HG03139 (cell line): ENCODE results near the gene CAMKMT.

ENCODE experiments used
- ATAC-seq: cut with Tn5 transposase; IDR thresholded peaks from one replicate; pipeline ENCODE4 v1.9.1; 2021; ENCODE audit not compliant: unreplicated experiment

CAMKMT gene

DNA sequence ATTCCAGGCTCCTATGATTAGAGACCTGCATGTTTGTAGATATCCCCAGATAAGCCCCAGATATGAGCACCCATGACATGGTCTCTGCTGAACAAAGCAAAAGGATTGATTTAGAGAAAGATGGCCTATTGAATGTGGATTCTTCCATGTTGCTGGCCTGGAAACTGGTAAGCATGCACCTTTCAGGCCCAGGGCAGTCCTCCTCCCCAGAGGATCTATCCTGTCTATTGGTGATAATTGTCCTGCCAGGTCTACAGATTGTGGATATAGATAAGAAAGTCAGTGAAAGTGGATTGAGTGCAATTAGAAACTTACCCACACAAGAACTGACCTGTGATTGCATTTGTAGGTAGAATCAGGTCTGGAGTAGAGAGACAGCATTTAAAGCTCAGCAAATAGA lies 322.8 kb downstream of the CAMKMT start:
- ATAC-seq, result no peak

DNA sequence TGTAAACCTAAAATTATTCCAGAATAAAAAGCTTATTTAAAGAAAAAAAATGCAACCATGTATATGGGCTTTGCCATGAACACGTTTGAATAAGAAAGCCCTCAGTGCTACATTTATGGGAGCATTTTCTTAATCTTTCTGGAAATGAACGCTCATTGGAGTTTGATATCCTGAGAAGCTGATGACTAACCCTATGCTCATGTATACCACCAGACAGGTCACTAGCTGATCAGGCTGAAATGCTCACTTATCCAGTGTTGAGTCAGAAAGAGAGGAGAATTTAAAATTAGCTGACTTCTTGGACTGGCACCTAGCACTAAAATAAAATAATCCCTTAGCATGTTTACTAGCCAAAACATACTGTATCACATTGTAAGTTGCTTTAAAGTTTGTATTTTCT lies 324.8 kb downstream of the CAMKMT start:
- no peak for ATAC-seq

DNA sequence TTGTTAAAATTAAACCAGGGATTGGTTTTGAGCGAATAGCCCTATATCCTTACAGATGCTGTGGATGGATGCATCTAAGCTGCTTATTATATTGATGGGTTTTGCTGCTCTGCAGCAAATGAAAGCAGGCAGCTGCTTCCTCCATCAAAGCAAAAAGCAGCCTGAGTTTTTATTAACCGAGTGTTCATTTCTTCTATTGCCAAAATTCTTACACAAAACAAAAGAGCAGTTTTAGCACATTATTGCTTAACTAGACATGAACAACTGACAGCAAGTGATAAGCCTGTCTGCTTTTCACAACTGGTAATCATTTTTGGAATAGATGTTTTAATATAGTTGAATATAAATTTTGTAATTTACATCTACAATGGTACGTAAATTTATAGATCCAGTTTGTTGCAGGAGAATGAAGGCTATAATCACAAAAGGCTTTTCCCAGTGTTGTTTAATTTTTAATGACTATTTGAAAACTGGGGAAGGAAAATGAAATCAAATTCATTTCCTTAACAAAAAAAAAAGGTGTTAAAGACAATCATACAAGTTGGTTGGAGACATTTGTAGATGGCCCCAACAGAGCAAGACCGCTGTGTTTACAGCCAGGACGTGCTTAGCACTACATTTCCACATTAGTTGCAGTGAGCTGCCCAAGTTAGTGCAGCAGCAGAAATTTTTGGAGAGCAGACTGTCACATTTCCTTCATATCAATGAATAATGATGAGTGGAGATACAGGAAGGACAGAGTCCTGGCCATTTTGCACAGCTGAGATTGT lies 326.1 kb downstream of the CAMKMT start:
- ATAC-seq, result no peak

DNA sequence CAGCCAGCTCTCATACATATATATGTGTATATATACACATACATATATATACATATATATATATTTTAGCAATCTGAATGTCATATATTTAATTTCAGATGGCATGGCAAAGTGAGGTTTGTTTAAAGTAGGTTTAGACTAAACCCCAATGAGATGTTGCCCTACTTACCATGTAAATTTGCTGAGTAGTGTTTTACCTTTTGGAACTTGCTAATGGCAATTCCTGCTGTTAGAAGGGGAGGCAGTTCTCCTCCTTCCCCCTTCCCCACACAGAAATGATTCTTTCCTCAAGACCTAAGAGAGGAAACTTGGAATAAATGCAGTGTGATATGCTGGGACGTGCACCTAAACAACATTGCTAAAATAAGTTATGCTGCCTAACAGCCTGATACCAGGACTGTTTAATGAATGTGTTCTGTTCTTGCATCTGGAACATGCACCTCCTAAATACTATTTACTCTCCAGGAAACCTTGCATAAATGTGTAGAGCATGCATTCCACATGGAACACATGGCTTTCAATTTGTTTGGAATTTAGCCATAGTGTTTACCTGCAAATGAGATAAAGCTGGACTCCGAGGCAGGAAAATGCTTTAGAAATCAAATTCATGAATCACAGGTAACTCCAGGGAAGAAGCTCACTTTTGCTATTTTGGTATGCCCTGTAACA lies 326.8 kb downstream of the CAMKMT start:
- no peak for ATAC-seq

DNA sequence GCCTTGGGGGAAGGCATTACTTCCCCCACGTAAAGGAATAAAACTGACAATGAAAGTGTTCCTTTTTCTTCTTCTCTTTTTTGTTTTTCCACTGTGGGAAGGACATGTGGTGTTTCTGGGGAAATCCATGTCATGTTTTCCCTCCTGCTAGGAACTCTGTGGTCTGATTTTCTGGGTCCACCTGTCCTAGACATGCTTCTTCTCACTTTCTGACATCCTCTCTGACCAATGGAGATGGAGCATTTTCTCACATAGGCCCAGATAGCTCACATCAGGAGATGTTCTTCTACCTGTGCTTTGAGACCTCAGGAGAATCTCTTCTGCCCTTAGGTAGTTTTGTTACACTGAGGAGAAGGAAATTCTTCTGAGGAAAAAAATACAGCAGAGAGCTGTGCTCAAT lies 327.8 kb downstream of the CAMKMT start:
- no peak for ATAC-seq

DNA sequence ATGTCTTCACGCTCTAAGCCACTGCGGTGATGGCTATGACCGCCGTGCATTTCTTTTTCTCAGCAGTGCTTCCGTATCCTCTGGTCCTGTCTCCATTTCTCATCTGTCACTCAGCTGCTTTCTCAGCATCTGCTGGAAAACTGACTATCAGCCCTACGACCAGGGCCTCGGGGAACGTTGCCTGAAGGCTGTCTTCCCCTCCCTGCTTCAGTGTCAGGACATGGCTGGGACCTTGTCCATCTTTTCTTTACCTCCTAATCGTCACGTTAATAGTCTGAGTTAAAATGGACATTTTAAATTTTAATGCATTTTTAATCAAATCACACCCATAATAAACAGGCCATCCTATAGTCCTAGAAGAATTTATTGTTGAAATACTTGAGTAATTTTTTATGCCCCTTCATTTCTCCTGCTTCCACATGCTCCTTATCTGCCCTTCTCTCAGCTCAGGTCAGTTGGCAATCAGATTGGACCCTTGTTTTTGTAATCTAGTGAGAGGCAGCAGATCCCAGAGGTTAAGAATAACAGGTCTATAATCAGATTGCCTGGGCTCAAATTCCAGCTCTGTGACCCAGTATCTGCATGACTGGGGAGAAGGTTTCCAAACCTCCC lies 329.5 kb downstream of the CAMKMT start:
- no peak for ATAC-seq

DNA sequence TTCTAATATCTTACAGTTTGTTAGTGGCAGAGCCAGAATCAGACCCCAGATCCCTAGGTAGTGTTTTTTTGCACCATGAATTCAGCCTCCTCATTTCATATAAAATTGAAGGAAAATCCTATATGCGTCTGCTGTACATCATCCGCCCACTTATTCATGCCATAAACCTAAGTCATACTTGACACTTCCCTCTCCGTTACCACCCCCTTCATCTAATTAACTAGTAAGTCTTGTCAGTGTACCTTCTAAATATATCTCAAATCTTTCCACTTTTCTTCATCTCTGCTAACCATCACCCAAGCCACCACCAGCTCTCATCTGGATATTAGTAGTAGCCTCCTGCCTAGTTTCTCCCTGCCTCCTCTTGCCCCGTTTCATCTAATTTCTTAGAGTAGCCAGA lies 331.1 kb downstream of the CAMKMT start:
- ATAC-seq, result no peak

DNA sequence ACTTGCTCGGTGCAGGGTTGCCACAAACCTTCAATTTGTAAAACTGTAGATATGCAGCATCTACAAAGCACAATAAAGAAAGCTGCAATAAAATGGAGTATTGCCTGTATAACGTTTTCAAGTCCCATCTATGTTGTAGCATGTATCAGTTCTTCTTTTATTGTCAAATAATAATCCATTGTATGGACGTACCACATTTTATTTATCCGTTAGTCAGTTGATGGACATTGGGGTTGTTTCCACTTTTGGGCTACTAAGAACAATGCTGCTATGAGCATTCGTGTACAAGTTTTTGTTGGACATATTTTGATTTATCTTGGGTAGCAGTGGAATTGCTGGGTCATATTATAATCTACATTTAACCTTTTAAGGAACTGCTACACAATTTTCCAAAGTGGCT lies 339.1 kb downstream of the CAMKMT start:
- ATAC-seq, result no peak

DNA sequence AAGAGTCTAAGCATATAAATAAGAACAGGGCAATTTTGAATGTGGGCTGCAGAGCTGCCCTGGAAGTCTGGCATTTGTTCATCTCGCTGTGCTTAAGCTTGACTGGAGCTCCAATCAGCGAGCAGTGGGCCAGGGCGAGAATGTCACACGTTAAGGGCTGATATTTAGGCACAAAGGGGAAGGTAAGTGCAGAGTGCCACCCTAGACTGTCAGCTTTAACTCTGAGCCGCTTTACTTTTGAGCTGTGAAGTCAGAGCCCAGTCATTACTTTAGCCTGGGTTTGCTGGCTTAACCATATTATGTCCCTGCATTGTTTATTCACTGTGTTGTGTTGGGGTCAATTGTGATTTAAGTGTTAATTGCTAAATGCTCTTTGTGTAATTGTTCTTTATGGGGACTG lies 343.6 kb downstream of the CAMKMT start:
- ATAC-seq, result no peak

DNA sequence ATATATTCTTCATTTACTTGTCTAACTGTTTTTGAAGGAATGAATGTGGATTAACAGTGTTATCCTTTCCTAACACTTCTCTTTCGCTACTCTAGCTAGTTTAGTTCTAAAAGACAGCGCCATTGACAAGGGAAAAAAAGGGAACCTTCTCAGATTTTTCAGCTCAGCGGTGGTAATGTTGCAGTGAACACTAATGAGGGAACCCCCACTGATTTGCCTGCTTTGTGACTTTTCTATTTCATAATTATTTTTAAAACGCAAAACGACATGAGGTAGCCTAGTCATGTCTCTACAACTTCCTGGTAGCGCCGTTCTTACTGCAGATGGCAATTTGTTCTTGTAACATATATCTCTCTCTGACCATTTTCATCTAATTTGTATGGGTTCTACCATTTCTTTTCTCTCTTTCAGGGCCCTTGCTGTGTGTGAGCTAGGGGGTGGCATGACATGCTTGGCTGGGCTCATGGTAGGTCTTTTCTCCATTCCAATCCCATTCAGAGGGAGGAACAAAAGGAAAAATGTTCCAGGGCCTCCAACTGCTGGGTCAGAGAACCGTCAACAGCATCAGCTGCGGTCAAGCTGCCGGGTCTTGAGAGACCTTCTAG lies 344.2 kb downstream of the CAMKMT start:
- ATAC-seq, result no peak

DNA sequence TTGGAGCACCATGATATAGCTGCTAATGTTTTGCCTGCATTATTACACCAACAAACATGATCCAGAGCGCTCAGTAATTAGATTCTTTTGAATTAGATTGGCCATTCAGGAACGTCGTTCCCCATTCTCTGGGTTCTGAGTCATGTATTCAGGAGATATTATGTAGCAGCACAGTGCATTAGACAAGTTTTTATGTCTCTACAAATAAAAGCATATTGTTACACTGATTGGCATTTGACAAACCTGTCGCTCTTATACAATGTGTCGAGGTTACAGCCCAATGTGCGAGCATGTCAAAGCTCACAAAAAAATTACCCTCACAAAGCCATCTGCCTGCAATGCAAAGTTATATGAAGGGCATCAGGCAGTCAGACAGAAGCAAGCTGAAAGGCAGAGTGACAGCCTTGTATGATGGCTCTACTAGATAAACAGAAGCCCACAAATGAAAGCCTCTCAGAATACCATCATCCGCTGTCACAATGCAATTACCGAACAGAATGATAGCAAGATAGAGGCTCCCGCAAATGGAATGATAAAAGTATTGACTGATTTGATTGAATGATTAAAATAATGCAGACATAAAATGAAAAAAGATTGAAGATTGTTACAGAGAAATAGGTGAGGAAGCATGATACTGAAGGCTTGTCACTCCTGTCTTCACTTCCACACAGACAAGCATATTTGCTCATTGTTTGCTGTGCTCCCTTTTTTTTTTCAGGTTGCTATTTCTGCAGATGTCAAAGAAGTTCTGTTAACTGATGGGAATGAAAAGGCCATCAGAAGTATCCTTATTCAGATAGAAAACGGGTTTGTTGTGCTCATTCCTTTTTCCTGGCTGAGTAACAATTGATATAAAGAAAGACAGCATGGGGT lies 345.2 kb downstream of the CAMKMT start:
- ATAC-seq, result no peak

DNA sequence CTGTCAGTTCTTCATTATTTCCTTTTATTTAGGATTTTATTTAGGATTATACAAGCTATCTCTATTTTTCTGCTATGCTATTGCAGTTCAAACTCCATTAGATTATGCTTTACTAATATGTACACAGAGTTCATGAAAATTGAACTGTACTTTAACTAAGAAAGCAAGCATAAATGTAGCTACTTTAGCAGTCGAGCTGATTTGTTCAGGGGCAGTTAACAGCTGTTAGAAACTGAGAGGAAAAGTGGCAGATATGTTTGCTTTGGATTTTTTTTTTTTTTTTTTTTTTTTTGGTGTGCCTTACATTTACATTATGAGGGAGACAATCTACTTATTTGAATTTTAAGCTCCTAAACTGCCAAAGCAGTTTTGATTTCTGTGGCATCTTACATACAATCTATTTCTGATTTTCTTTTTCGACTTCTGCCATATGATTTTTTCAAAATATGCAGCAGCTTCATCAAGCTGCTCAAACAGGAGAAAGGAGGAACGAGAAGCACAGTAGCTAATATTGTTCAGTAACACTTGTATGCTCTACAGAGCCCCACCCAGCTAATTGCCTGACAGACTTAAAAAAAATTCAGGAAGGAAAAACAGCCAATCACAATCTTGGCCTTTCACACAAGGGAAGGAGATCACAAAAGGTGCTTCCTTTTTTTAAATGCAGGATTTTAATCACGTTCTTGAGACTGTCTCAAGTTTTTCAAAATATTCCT lies 346.4 kb downstream of the CAMKMT start:
- no peak for ATAC-seq

DNA sequence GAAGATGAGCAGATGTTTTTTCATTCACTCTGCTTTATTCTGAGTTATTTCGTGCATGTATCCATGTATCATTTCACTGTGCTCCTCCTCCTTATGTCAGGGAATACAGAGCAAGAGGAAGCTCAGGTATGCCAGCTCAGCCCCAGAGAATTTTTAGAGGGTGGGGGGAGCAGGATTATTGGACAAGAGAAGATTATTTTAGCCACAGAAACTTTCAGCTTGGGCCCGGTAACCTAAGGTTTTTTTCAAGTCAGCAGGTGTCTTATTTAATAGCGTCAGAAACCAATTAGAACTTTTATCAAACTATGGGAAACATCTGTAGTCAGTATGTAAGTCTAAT lies 346.9 kb downstream of the CAMKMT start:
- no peak for ATAC-seq

DNA sequence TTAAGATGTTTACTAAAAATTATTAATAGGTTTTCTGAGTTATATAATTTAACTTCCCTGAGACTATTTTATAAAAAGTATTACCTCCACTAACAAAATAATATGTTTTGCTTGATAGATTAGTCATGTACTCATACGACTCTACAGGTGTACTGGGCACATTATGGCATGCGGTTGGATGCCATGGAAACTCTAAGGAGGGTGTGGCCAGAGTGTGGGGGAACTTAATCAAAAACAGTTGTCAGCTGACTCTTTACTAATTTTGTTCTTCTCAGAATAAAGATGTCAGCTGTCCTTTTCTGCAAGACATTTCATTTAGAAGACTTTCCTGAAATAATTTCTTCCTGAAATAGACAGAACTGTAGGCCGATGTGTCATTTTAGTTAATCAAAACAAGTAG lies 351.4 kb downstream of the CAMKMT start:
- ATAC-seq, result no peak

DNA sequence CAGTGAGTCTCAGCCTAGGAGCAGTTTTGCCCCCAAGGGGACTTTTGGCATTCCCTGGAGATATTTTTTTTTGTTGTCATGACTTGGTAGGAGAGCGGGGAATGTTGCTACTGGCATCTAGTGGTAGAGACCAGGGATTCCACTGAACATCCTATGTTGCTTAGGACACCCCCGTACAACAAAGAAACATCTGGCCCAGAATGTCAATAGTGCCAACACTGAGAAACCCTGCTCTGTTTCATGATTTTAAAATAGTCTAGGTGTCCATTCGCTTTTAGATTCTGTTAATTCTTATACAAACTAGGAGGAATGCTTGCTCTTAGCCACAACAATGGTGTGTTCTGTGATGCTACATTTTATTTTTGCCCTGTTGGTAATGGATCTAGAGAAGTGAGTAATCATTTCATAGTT lies 353.9 kb downstream of the CAMKMT start:
- ATAC-seq, result no peak

DNA sequence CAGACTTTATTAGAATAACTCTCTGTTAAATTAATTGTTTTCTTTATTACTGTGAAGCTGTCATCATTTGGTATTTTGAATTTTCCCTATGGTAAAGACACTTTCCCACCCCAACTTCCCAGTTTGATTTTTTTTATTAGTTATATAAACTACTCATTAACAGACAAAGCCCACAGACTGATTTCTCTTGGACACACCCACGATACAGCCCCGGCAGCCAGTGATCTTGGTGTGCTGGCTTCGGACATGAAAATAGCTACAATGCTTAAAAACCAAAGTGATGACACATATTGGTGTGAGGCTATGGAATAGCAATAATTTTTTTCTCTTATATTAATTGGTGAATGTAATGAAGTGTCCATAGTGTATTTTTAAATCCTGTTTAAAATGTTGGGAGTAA lies 354.4 kb downstream of the CAMKMT start:
- no peak for ATAC-seq

DNA sequence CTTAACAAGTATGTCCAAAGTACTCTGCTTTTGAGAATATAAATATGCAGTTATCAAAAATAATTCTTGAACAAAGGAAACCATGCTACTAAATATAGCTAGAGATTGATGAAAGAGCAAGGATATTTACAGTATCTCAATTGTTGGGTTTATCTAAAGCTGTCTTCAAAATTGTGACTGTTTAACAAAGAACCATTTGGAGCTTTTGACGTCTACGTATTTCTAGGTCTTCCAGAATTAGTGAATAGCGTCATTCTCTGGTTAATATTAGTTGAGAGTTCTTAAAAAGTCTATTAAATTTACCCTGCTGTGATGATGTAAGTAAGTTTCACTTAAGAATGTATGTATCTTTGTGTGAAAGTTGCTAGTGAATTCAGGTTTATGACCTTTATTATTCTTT lies 356.7 kb downstream of the CAMKMT start:
- no peak for ATAC-seq

DNA sequence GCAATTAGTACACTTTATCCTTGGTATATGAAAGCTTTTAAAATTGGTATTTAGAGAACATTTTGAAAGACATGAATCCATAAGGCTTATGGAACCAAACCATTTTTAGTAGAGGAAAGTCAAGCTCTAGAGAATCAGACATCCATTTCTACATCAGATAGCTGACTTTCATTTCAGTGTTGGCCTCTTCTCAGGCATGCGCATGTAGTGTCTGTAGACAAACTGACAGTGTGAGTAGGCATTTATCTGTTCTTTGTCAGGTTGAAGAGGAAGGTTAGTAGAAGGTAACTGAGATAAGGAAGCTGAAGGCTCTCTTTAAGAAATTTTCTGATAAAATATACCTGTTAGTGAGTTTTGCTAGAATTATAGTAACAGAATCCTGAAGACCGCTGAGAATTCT lies 357.8 kb downstream of the CAMKMT start:
- no peak for ATAC-seq

DNA sequence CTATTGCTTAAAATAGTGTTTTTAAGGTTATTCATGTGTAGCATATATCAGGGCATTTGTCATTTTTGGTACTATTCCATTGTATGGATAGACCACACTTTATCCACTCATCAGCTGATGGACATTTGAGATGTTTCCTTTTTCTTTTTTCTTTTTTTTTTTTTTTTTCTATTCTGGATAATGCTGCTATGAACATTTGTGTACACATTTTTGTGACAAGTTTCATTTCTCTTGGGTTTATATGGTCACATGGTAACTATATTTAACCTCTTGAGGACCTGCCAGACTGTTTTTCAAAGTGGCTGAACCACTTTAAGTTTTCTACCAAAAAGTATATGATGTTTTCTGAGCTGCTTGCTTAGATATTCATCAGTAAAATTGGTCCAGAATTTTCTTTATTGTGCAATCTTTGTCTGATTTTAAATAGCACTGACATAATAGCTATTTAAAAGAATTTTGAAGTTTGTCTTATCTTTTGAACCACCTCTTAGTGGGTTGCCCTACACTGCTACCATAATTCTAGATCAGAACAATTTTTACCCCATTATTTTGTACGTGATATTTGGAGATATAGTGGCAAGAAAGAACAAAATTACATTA lies 360.4 kb downstream of the CAMKMT start:
- ATAC-seq, result no peak

DNA sequence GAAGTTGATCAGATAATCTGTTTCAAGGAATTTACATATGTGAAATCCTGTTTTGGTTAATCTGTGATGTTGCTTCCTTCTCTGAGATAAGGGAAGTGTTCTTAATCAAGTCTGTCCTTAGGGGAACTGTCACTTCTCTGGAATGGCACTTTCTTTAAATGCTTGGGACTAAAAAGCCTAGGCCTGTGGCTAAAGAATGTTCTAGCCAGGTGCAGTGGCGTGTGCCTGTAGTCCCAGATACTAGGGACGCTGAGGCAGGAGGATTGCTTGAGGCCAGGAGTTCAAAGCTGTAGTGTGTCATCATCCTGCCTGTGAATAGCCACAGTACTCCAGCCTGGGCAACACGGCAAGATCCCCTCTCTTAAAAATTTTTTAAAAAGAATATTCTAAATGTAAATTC lies 362.2 kb downstream of the CAMKMT start:
- no peak for ATAC-seq
